ENCODE data around the gene ACO1.

ACO1 gene

DNA sequence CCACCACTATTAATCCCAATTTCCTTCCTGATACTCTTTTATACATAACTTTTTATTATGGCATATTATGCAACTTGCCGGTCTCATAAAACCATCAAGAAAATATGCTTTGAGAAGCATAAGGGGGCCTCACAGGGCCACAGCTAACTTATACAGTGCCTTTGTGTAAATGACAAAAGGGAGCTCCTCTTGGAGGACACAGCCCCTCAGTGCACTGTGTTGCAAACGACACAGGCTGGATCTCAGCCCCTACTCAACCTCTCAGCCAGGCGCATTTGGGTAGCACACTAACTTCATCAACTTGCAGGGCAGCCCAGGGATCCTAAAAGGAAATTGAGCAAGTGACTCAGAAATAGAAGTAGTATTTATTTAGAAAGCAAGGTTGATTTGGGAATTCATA, 106.2 kb downstream of the ACO1 start:
- no peak for DNase-seq (ENCODE audit: low read depth)

DNA sequence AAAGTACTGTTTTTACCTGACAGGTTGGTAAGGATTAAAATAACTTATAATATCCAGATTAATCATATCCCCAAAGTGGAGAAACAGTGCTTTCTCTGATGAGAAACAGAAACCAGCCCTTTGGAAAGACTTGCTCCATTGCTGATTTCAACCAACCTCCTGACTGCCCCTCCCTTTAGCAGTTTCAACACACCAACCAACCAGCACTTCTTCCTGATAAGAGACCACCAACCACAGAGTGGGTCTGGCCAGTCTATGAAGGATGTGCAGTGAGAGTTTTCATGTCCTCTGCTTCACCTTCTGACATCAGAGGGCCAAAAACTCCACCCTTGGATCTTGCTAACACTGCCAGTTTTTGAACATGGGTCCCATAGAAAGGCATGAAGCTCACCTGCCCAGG, 113.5 kb downstream of the ACO1 start:
- peak; percentile 17 for DNase-seq (ENCODE audit: low read depth)

DNA sequence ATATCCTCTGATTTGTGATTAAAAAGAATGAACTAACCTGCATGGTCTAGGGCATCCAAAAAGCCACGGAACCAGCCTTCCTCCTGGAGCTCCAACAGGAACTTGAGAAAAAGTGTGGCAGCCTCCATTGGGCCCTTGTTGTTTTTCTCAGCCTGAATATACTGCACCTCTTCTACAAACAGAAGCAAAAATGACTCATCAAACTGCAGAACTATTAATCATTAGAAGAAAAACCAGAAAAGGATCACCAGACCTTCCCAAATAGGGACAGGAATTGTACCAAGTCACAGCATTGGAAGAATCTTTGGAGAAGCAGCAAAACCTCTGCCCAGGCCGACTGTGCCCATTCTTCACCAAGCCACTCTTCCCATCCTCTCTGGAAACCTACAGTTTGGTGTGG, 116.3 kb downstream of the ACO1 start:
- peak; percentile 50 for DNase-seq (ENCODE audit: low read depth)

DNA sequence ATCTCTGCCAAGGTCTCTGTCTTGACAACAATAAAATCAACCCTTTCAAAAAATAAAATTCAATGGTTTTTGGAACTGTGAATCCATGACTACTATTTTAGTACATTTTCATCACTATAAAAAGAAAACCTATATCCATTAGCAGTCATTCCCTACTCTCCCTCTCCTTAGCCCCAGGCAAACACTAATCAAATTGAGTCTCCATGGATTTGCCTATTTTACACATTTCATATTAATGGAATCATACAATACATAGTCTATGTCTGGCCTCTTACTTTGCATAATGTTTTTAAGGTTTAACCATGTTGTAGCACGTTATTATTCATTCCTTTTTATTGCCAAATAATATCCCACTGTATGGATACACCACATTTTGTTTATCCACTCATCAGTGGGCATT, 117.4 kb downstream of the ACO1 start:
- no peak for DNase-seq (ENCODE audit: low read depth)

DNA sequence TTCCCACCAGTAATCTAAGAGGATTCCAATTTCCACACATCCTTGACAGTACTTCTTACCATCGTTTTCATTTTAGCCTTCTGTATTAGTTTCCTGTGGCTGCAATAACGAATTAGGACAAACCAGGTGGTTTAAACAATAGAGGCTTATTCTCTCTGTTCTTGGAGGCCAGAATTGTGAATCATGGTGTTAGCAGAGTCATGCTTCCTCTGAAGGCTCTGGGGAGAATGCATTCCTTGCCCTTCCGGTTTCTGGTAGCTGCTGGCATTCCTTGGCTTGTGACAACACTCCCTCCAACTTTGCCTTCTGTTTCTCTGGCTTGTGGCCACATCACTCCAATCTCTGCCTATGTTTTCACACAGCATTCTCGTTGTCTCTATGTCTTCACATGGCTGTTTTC, 118.0 kb downstream of the ACO1 start:
- DNase-seq (ENCODE audit: low read depth): peak; percentile 78

DNA sequence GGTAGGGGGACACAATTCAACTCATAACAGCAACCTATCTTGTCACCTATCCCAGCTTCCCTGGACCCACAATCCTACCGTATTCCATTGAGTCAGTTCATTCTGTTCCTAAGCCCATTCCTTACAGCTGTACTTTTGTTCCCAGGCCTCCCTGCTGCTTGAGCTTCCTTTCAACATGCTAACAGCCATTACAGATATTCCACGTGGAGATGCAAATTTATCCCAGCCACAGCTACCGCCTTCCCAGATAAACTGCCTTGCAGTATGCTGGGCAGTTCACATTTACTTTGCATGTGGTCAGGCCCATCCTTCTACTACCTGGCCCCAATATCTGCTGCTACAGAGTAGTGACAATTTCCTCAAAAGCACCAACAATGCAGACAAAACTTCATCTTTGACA, 118.6 kb downstream of the ACO1 start:
- no peak for DNase-seq (ENCODE audit: low read depth)
